Neural progenitor cell (in vitro differentiated cells): Measurements from ENCODE around the gene MRGPRF. TPM values are rescaled to one million over a fixed set of nuclear protein-coding genes. Genes with fewer than 3 reads are reported as not detected.

ENCODE experiments used
- DNase-seq: peaks from one replicate; pipeline ENCODE4 v3.0.0-alpha.2; 2016; ENCODE audit warnings: low spot score
- H2AFZ ChIP-seq: fragments of 200-600 bp; sonication (generic); replicated peaks from 2 replicates; pipeline ENCODE4 v1.6.1; 2016; ENCODE audit warnings: antibody characterized with exemption
- H3F3A ChIP-seq: fragments of 200-600 bp; sonication (generic); 2 replicates; pipeline ENCODE4 v1.6.1; 2016; ENCODE audit warnings: antibody characterized with exemption, low read depth
- H3K27ac ChIP-seq: fragments of 200-600 bp; sonication (generic); 2 replicates; pipeline ENCODE4 v1.5.1; 2016; ENCODE audit warnings: mild to moderate bottlenecking
- H3K27me3 ChIP-seq: fragments of 200-600 bp; sonication (generic); 2 replicates; pipeline ENCODE4 v1.6.1; 2016; ENCODE audit warnings: mild to moderate bottlenecking, moderate library complexity
- H3K36me3 ChIP-seq: fragments of 200-600 bp; sonication (generic); 2 replicates; pipeline ENCODE4 v1.5.1; 2016
- H3K4me1 ChIP-seq: fragments of 200-600 bp; sonication (generic); 2 replicates; pipeline ENCODE4 v1.6.1; 2016; ENCODE audit warnings: mixed run types
- H3K4me2 ChIP-seq: fragments of 200-600 bp; sonication (generic); 2 replicates; pipeline ENCODE4 v1.6.1; 2016
- H3K4me3 ChIP-seq: fragments of 200-600 bp; sonication (generic); 2 replicates; pipeline ENCODE4 v1.5.1; 2016
- H3K79me2 ChIP-seq: fragments of 200-600 bp; sonication (generic); 2 replicates; pipeline ENCODE4 v1.6.1; 2016; ENCODE audit warnings: low read depth
- H3K9ac ChIP-seq: fragments of 200-600 bp; sonication (generic); 2 replicates; pipeline ENCODE4 v1.6.1; 2016
- H3K9me3 ChIP-seq: fragments of 200-600 bp; sonication (generic); 2 replicates; pipeline ENCODE4 v1.5.1; 2016; ENCODE audit warnings: low read depth
- H4K20me1 ChIP-seq: fragments of 200-600 bp; sonication (generic); 2 replicates; pipeline ENCODE4 v1.6.1; 2016; ENCODE audit warnings: low read depth
- H3K27ac Mint-ChIP-seq: 3 replicates; pipeline ENCODE4 v1.8.0; 2021; ENCODE audit warnings: mixed read lengths
- H3K27me3 Mint-ChIP-seq: 2 replicates; pipeline ENCODE4 v1.8.0; 2022; ENCODE audit warnings: low read depth, mild to moderate bottlenecking, inconsistent platforms, moderate library complexity, mixed read lengths; ENCODE audit not compliant: insufficient read depth
- H3K36me3 Mint-ChIP-seq: 3 replicates; pipeline ENCODE4 v1.8.0; 2021; ENCODE audit warnings: mixed read lengths
- H3K4me1 Mint-ChIP-seq: 3 replicates; pipeline ENCODE4 v1.8.0; 2021; ENCODE audit warnings: mixed read lengths
- H3K4me3 Mint-ChIP-seq: 3 replicates; pipeline ENCODE4 v1.8.0; 2021; ENCODE audit warnings: mild to moderate bottlenecking, moderate library complexity, mixed read lengths
- H3K9me3 Mint-ChIP-seq: 3 replicates; pipeline ENCODE4 v1.8.0; 2020; ENCODE audit warnings: mixed read lengths
- EZH2 ChIP-seq: fragments of 200-600 bp; sonication (generic); IDR thresholded peaks from 2 replicates; pipeline ENCODE4 v1.6.1; 2017; ENCODE audit warnings: antibody characterized with exemption, mild to moderate bottlenecking, moderate library complexity
- EZH2phosphoT487 ChIP-seq: fragments of 200-600 bp; sonication (generic); IDR thresholded peaks from 2 replicates; pipeline ENCODE4 v1.6.1; 2017; ENCODE audit warnings: antibody characterized with exemption
- total RNA-seq: library from RNA; depleted of rRNA; stranded (reverse); fragments of >200 nt; gene quantifications from 2 replicates; pipeline ENCODE4 v1.2.3, GENCODE V29; 2015; ENCODE audit warnings: low replicate concordance
- TF ChIP-seq, protein P1 (sequence below): fragments of 200-600 bp; sonication (generic); IDR thresholded peaks from 2 replicates; pipeline ENCODE4 v1.5.1; 2017; ENCODE audit warnings: antibody characterized with exemption, mild to moderate bottlenecking

Gene MRGPRF
- total RNA-seq, 1 donor from 2014 or later, result 0.56 TPM

DNA sequence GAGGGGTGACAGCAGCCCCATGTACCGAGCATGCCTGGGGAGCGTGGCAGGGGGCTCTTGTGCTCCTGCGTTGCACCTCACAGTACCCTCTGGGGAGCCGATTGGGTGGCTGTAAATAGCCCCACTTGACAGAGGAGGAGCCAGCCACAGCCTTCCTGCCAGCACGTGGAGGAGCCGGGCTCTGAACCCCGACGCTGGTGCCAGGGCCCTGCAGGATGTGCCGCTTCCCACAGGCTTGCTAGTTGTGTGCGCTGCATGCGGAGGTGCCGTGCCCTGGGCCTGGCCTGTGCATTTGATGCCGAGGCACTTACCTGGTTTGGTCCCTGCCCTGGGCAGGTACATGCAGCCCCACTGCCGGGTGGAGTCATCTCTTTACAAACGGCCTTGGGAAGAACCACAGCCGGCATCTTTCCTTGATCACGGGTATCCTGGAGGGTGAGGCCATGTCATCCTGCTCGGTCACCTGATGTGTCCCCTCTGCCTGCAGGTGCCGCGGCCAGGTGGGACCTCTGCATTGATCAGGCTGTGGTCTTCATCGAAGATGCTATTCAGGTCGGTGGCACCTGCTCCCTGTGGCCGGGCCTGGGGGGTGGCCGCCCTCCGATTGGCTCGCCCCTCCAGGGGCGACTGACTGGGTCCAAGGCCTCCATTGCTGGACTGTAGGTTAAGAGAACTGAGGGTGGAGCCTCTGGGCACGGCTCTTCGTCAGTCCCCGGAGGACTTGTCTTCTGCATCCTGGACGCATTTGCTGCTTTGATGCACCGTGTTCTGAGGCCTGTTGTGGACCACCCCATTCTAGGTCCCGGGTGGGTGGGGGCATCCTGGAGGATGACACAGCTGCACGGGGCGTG is 40.7 kb upstream of the MRGPRF start:
- no peak for DNase-seq
- Histone ChIP-seq H3K4me3 (no peak overlapping the region), H2AFZ (no peak overlapping the region), H3K9ac (no peak overlapping the region), H3K79me2 (peaks cover 44% of the 10 kb centered on the region), H3F3A (no peaks in the 10 kb centered on the region), H3K4me2 (no peak overlapping the region), H3K27me3 (no peaks in the 10 kb centered on the region), H3K9me3 (no peaks in the 10 kb centered on the region), H4K20me1 (peaks cover 26% of the 10 kb centered on the region), H3K36me3 (no peaks in the 10 kb centered on the region), H3K4me1 (peaks cover 8% of the 10 kb centered on the region), H3K27ac (no peak overlapping the region)
- H3K36me3 Mint-ChIP-seq, result no peaks in the 10 kb centered on the region
- peaks cover 11% of the 10 kb centered on the region for H3K4me1 Mint-ChIP-seq
- TF ChIP-seq, protein P1, sequence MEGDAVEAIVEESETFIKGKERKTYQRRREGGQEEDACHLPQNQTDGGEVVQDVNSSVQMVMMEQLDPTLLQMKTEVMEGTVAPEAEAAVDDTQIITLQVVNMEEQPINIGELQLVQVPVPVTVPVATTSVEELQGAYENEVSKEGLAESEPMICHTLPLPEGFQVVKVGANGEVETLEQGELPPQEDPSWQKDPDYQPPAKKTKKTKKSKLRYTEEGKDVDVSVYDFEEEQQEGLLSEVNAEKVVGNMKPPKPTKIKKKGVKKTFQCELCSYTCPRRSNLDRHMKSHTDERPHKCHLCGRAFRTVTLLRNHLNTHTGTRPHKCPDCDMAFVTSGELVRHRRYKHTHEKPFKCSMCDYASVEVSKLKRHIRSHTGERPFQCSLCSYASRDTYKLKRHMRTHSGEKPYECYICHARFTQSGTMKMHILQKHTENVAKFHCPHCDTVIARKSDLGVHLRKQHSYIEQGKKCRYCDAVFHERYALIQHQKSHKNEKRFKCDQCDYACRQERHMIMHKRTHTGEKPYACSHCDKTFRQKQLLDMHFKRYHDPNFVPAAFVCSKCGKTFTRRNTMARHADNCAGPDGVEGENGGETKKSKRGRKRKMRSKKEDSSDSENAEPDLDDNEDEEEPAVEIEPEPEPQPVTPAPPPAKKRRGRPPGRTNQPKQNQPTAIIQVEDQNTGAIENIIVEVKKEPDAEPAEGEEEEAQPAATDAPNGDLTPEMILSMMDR, result no peak
- TF ChIP-seq EZH2phosphoT487 (no peak), EZH2 (no peak)
- H3K27me3 Mint-ChIP-seq, result no peaks in the 10 kb centered on the region
- no peak overlapping the region for H3K4me3 Mint-ChIP-seq
- H3K27ac Mint-ChIP-seq, result no peak overlapping the region
- no peaks in the 10 kb centered on the region for H3K9me3 Mint-ChIP-seq

DNA sequence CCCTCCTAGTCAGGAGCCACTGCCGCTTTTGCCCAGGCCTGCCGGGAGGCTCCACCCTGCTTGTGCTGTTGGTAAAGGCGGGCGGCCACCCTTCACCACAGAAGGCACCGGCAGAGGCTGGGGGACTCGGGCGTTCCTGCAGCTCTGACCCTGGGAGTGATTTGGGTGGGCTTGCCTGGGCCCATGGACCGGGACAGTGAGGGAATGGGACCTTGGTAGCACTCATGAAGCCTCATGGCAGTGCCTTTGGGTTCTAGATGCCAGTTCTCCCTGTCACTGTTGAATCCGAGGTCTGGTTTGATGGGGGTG is 40.1 kb upstream of the MRGPRF start:
- Histone ChIP-seq H3F3A (no peaks in the 10 kb centered on the region), H4K20me1 (peaks cover 26% of the 10 kb centered on the region), H3K27ac (no peak overlapping the region), H3K9me3 (no peaks in the 10 kb centered on the region), H2AFZ (no peak overlapping the region), H3K79me2 (peaks cover 44% of the 10 kb centered on the region), H3K9ac (peak overlapping the region; percentile 27), H3K4me2 (no peak overlapping the region), H3K36me3 (no peaks in the 10 kb centered on the region), H3K27me3 (no peaks in the 10 kb centered on the region), H3K4me3 (no peak overlapping the region), H3K4me1 (peaks cover 11% of the 10 kb centered on the region)
- TF ChIP-seq, protein P1, result no peak
- TF ChIP-seq EZH2 (no peak), EZH2phosphoT487 (no peak)
- Mint-ChIP-seq H3K27me3 (no peaks in the 10 kb centered on the region), H3K4me1 (peaks cover 14% of the 10 kb centered on the region), H3K4me3 (no peak overlapping the region), H3K27ac (no peak overlapping the region), H3K9me3 (no peaks in the 10 kb centered on the region), H3K36me3 (no peaks in the 10 kb centered on the region)
- DNase-seq, result no peak

DNA sequence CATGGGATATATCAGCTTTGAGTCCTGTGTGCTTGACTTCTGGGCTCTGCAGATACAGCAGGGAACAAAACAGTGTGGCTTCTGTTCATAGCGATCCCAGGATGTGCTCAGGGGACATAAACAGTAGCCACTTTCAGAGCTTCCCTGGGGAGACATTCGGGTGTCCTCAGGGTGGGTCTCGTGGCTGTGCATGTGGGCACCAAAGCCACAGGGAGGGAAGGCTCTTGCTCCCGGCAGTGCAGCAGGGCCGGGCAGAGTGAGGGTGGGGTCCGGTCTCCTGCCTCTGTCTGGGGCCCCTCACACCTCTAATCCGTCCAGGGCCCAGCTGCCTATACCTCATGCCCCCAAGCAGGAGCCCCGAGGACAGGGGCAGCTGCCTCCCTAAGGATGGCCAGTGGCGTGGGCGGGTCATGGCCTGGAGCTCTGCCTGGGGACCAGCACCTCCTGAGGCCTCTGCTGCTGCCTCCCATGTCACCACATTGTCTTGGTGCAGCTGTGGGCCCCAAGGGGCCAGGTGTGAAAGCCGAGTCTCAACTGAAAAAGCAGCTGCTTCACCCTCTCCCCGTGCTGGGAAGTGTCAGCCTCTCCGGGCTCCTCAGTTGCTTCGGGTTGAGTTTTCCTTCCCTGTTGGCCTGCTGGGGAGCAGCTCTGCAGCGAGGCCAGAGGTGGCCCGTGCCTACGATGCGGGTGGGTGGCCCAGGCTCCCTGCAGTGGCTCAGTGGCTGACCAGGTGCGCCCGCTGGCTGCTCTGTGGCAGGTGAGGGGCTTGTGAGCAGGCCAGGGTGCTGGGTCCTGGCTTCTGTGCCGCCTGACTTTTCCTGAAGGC is 39.5 kb upstream of the MRGPRF start:
- TF ChIP-seq EZH2, result no peak
- no peak for TF ChIP-seq EZH2phosphoT487
- TF ChIP-seq, protein P1, result no peak
- Mint-ChIP-seq H3K36me3 (no peaks in the 10 kb centered on the region), H3K27ac (no peak overlapping the region), H3K4me1 (peaks cover 19% of the 10 kb centered on the region), H3K9me3 (no peaks in the 10 kb centered on the region), H3K27me3 (no peaks in the 10 kb centered on the region), H3K4me3 (no peak overlapping the region)
- no peak for DNase-seq
- Histone ChIP-seq H3K9me3 (no peaks in the 10 kb centered on the region), H3K4me3 (no peak overlapping the region), H2AFZ (no peak overlapping the region), H3K9ac (peak overlapping the region; percentile 27), H3K36me3 (no peaks in the 10 kb centered on the region), H3K27ac (no peak overlapping the region), H3K79me2 (peaks cover 44% of the 10 kb centered on the region), H3K27me3 (no peaks in the 10 kb centered on the region), H4K20me1 (peaks cover 26% of the 10 kb centered on the region), H3K4me1 (peaks cover 12% of the 10 kb centered on the region), H3F3A (no peaks in the 10 kb centered on the region), H3K4me2 (no peak overlapping the region)
